Activated CD8-positive, alpha-beta T cell treated with anti-CD3 and anti-CD28 coated beads for 36 hours (primary cell): Measurements from ENCODE around the gene LSM4. TPM values are rescaled to one million over a fixed set of nuclear protein-coding genes. Genes with fewer than 3 reads are reported as not detected.
"Not testable (repeated sequence)": the region's sequence is repeated elsewhere in the genome, so short reads cannot be mapped to it uniquely, and the experiment has no call there.

Experiments used
- ATAC-seq: fragments of 200-7000 bp; cut with Tn5 transposase; one replicate; pipeline ENCODE4 v1.10.0; 2021; ENCODE audit warnings: mild to moderate bottlenecking, moderate library complexity
- CTCF ChIA-PET: fragments of 350-600 bp; sonication (Branson Sonifier 250); formaldehyde crosslinking; loops from one replicate; lab custom pipeline; 2021; ENCODE audit warnings: antibody characterized with exemption; lab: Charles Lee
- POLR2A ChIA-PET: fragments of 350-600 bp; sonication (Branson Sonifier 250); formaldehyde crosslinking; loops from one replicate; lab custom pipeline; 2021; ENCODE audit warnings: antibody characterized with exemption; lab: Charles Lee
- DNase-seq: peaks from one replicate; pipeline ENCODE4 v3.0.0-alpha.2; 2020
- H3K27ac Mint-ChIP-seq: one replicate; pipeline ENCODE4 v1.8.0; 2021; ENCODE audit warnings: mild to moderate bottlenecking, mixed read lengths
- H3K27me3 Mint-ChIP-seq: one replicate; pipeline ENCODE4 v1.8.0; 2021; ENCODE audit warnings: mixed read lengths
- H3K36me3 Mint-ChIP-seq: one replicate; pipeline ENCODE4 v1.8.0; 2021; ENCODE audit warnings: low read depth, mixed read lengths
- H3K4me1 Mint-ChIP-seq: one replicate; pipeline ENCODE4 v1.8.0; 2021; ENCODE audit warnings: low read depth, mixed read lengths
- H3K4me3 Mint-ChIP-seq: one replicate; pipeline ENCODE4 v1.8.0; 2021; ENCODE audit warnings: mild to moderate bottlenecking, moderate library complexity, mixed read lengths
- H3K9me3 Mint-ChIP-seq: one replicate; pipeline ENCODE4 v1.8.0; 2021; ENCODE audit warnings: mixed read lengths
- intact Hi-C: fragments of 100-400 bp; cut with micrococcal nuclease; formaldehyde crosslinking; loops from one replicate; pipeline ENCODE4 v1.10.0; 2022
- total RNA-seq, 2 experiments: library from RNA; stranded (reverse); gene quantifications; one replicate each; pipeline ENCODE4 v1.2.3, GENCODE V29; 2021
- TF ChIP-seq, protein P1 (sequence below): fragments of 200-600 bp; IDR thresholded peaks from one replicate; pipeline ENCODE4 v1.8.0; 2022; ENCODE audit warnings: antibody characterized with exemption, mild to moderate bottlenecking

The LSM4 gene
- total RNA-seq, 2 experiments from 2014 or later = 426 to 433 TPM

GRCh38 chr19:18328340-18329034 is 5.6 kb upstream of the LSM4 start:
- CTCF ChIA-PET = interaction anchor here (0.7 to 7.7 kb wide), 37 partner anchors 9 to 269 kb away, joined by 3 to 235 read pairs (median 7); partner anchors contain the start of genes IQCN, JUND, MPV17L2 and RAB3A
- peak overlapping the region; percentile 74 for H3K4me3 Mint-ChIP-seq
- ATAC-seq (peak; percentile 98), DNase-seq (peak; percentile 95)
- no peaks in the 10 kb centered on the region for H3K36me3 Mint-ChIP-seq
- TF ChIP-seq, protein P1, sequence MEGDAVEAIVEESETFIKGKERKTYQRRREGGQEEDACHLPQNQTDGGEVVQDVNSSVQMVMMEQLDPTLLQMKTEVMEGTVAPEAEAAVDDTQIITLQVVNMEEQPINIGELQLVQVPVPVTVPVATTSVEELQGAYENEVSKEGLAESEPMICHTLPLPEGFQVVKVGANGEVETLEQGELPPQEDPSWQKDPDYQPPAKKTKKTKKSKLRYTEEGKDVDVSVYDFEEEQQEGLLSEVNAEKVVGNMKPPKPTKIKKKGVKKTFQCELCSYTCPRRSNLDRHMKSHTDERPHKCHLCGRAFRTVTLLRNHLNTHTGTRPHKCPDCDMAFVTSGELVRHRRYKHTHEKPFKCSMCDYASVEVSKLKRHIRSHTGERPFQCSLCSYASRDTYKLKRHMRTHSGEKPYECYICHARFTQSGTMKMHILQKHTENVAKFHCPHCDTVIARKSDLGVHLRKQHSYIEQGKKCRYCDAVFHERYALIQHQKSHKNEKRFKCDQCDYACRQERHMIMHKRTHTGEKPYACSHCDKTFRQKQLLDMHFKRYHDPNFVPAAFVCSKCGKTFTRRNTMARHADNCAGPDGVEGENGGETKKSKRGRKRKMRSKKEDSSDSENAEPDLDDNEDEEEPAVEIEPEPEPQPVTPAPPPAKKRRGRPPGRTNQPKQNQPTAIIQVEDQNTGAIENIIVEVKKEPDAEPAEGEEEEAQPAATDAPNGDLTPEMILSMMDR = peak; percentile 90
- intact Hi-C loops = loop anchor here (2.0 kb wide), 1 partner anchor 124 kb away; the partner anchor contains the start of gene RAB3A
- H3K4me1 Mint-ChIP-seq = peaks cover 19% of the 10 kb centered on the region
- H3K27ac Mint-ChIP-seq = peak overlapping the region; percentile 72
- H3K27me3 Mint-ChIP-seq = no peaks in the 10 kb centered on the region
- no peaks in the 10 kb centered on the region for H3K9me3 Mint-ChIP-seq
- POLR2A ChIA-PET = interaction anchor here (0.7 to 7.7 kb wide), 6 partner anchors 7 to 55 kb away, joined by 3 to 94 read pairs (median 7); partner anchors contain the start of genes IQCN and JUND

DNA sequence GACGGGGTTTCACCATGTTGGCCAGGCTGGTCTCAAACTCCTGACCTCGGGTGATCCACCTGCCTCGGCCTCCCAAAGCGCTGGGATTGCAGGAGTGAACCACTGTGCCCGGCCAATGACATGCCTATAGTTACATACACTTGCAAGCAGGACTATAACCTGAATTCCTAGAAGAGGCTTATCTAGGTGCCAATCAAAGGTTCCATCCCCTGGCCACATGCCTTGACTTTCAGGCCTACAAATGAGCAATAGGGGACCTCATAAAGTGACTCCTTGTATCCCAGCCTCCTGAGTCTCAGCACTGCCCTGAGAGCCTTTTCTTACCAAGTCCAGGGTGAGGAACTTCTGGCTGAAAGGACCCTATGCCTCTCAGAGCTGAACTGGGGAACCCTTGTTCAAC is 3.9 kb upstream of the LSM4 start:
- peaks cover 9% of the 10 kb centered on the region for H3K36me3 Mint-ChIP-seq
- DNase-seq (no peak), ATAC-seq (no peak)
- no peak overlapping the region for H3K4me3 Mint-ChIP-seq
- peaks cover 23% of the 10 kb centered on the region for H3K4me1 Mint-ChIP-seq
- intact Hi-C loops = no loop called here
- H3K9me3 Mint-ChIP-seq = no peaks in the 10 kb centered on the region
- no peak overlapping the region for H3K27ac Mint-ChIP-seq
- H3K27me3 Mint-ChIP-seq = no peaks in the 10 kb centered on the region
- CTCF ChIA-PET = interaction anchor here (0.9 to 7.7 kb wide), 4 partner anchors 47 to 118 kb away, joined by 3 to 235 read pairs (median 45); partner anchors contain the start of genes IQCN and JUND
- POLR2A ChIA-PET = interaction anchor here (1.7 to 7.7 kb wide), 2 partner anchors 47 to 51 kb away, joined by 4 to 94 read pairs; partner anchors contain the start of gene JUND
- TF ChIP-seq, protein P1 = no peak

- CTCF ChIA-PET = interaction anchor here (0.9 to 7.7 kb wide), 3 partner anchors 15 to 52 kb away, joined by 3 to 235 read pairs (median 85); partner anchors contain the start of genes IQCN and JUND
- H3K4me1 Mint-ChIP-seq = peaks cover 46% of the 10 kb centered on the region
- POLR2A ChIA-PET = interaction anchor here (1.1 to 7.7 kb wide), 3 partner anchors 14 to 45 kb away, joined by 4 to 94 read pairs (median 4); partner anchors contain the start of gene JUND
- intact Hi-C loops, DNase-seq, ATAC-seq, H3K9me3 Mint-ChIP-seq, H3K27me3 Mint-ChIP-seq, H3K4me3 Mint-ChIP-seq: not testable (repeated sequence)
- peak overlapping the region; percentile 99 for H3K27ac Mint-ChIP-seq
- peaks cover 34% of the 10 kb centered on the region for H3K36me3 Mint-ChIP-seq
Measured at GRCh38 chr19:18324373-18324731, 1.5 kb upstream of the LSM4 start.

GRCh38 chr19:18322318-18322758 is 538 bp downstream of the LSM4 start:
- POLR2A ChIA-PET = interaction anchor here (0.7 to 23.1 kb wide), 15 partner anchors 7 to 131 kb away, joined by 3 to 592 read pairs (median 5); partner anchors contain the start of genes JUND and MPV17L2
- H3K4me1 Mint-ChIP-seq = peaks cover 55% of the 10 kb centered on the region
- H3K27me3 Mint-ChIP-seq = no peaks in the 10 kb centered on the region
- H3K9me3 Mint-ChIP-seq = no peaks in the 10 kb centered on the region
- DNase-seq (peak; percentile 77), ATAC-seq (no peak)
- H3K36me3 Mint-ChIP-seq = peaks cover 49% of the 10 kb centered on the region
- H3K4me3 Mint-ChIP-seq = peak overlapping the region; percentile 85
- peak overlapping the region; percentile 91 for H3K27ac Mint-ChIP-seq
- intact Hi-C loops = no loop called here
- CTCF ChIA-PET = interaction anchor here (0.6 to 11.0 kb wide), 17 partner anchors 9 to 117 kb away, joined by 3 to 330 read pairs (median 4); partner anchors contain the start of genes IQCN and JUND
- TF ChIP-seq, protein P1 = no peak

DNA sequence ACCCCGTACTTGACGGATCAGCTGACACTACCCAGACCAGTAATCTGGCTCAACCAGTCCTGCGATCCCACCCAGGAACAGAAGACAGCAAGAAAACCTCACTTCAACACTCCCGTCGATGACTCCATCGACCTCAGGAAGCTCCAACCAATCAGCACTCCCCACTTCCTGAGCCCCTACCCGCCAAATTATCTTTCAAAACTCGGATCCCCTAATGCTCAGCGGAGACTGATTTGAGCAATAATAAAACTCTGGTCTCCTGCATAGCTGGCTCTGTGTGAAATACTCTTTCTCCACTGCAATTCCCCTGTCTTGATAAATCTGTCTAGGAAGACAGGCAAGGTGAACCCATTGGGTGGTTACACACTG is 1.2 kb downstream of the LSM4 start:
- ChIA-PET POLR2A (interaction anchor here (0.7 to 23.1 kb wide), 15 partner anchors 8 to 131 kb away, joined by 3 to 592 read pairs (median 5); partner anchors contain the start of genes JUND and MPV17L2), CTCF (interaction anchor here (1.0 to 11.0 kb wide), 16 partner anchors 14 to 116 kb away, joined by 3 to 330 read pairs (median 4); partner anchors contain the start of genes IQCN and JUND)
- Mint-ChIP-seq H3K27ac (peak overlapping the region; percentile 91), H3K4me1 (peaks cover 55% of the 10 kb centered on the region), H3K27me3 (no peaks in the 10 kb centered on the region), H3K36me3 (peaks cover 49% of the 10 kb centered on the region), H3K4me3 (peak overlapping the region; percentile 85), H3K9me3 (no peaks in the 10 kb centered on the region)
- intact Hi-C loops = no loop called here
- ATAC-seq (no peak), DNase-seq (peak; percentile 67)
- TF ChIP-seq, protein P1 = no peak
